GM21360 (cell line): ENCODE data around the gene RGS3.
"Not testable (repeated sequence)": the region's sequence is repeated elsewhere in the genome, so short reads cannot be mapped to it uniquely, and the experiment has no call there.

Experiments used
- ATAC-seq: cut with Tn5 transposase; IDR thresholded peaks from one replicate; pipeline ENCODE4 v1.9.1; 2021; ENCODE audit warnings: mild to moderate bottlenecking, moderate library complexity; ENCODE audit not compliant: unreplicated experiment

The RGS3 gene

GRCh38 chr9:113486327-113486726 is 22.8 kb downstream of the RGS3 start:
- no peak for ATAC-seq

GRCh38 chr9:113488071-113488470 is 24.5 kb downstream of the RGS3 start:
- no peak for ATAC-seq

GRCh38 chr9:113488490-113488889 is 25.0 kb downstream of the RGS3 start:
- ATAC-seq: no peak

- ATAC-seq: not testable (repeated sequence)
Observed at GRCh38 chr9:113491147-113491546, 27.6 kb downstream of the RGS3 start.

- no peak for ATAC-seq
Observed at GRCh38 chr9:113492343-113493202, 29.0 kb downstream of the RGS3 start.

- ATAC-seq: no peak
Observed at GRCh38 chr9:113493203-113493520, 29.6 kb downstream of the RGS3 start.

DNA sequence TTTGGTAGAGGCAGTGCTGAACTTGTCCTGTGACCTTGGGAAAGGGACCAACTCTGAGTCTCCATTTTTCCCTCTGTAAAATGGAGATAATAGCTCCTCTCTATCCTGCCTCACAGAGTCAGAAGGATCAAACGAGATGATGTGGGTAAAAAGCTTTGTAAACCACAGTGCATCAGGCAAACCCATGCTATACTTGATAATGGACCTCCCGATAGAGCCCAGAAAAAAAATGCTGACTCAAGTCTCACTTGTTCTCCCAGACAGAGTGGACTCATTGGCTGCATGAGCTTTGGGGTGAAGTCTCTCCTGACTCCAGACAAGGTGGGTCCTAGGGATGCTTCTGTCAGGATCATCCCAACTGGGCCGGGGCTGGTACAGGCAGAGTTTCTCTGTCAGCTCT is 32.0 kb downstream of the RGS3 start:
- no peak for ATAC-seq

- no peak for ATAC-seq
Observed at GRCh38 chr9:113497051-113497450, 33.5 kb downstream of the RGS3 start.

GRCh38 chr9:113499153-113499875 is 35.8 kb downstream of the RGS3 start:
- ATAC-seq: no peak

GRCh38 chr9:113499876-113500497 is 36.5 kb downstream of the RGS3 start:
- no peak for ATAC-seq

- ATAC-seq: no peak
Observed at GRCh38 chr9:113501129-113501686, 37.7 kb downstream of the RGS3 start.

DNA sequence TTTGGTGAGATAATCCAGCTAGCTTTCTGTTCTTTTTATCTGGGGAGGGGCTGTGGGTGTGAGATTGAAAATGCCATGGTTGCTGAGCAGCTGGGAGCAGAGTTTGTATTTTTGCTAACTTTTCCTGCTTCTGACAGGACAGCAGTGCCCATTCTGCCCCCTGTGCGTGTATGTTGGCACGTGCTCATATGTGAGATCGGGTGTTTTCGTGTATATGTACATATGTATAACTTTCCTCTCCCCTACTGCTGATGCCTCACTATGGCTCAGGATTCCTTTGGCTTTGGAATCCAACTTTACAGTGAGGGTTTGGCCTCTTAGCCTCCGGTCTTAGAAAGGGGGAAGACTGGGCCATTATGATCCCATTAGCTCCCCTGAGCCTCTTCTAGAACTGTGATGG is 38.3 kb downstream of the RGS3 start:
- no peak for ATAC-seq

DNA sequence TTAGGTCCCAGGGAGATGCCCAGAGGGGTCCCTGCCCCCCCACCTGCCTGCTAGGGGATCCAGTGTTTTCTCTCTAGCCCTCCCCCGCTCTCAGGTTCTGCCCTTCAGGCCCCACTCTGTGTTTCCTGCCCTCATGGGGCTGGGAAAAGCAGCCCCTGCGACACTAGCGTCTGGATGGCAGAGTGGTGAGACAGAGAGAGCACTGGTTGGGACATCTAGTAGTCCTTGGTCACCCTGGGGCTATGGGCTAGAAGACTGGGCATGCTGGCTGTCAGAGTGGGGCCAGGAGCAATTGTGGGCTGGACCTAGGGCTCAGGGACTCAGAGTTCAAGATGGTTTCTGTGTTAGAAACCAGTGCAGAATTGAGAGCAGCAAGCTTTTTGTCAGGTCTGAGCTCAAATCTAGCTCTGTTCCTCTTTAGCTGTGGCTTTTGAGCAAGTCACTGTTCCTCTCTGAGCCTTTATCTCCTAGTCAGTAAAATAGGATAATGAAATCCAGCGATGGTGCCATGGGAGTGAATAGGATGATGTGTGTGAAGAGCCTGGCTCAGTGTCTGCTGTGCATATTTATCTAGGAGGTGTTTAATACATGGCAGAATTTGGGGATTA is 39.0 kb downstream of the RGS3 start:
- no peak for ATAC-seq

DNA sequence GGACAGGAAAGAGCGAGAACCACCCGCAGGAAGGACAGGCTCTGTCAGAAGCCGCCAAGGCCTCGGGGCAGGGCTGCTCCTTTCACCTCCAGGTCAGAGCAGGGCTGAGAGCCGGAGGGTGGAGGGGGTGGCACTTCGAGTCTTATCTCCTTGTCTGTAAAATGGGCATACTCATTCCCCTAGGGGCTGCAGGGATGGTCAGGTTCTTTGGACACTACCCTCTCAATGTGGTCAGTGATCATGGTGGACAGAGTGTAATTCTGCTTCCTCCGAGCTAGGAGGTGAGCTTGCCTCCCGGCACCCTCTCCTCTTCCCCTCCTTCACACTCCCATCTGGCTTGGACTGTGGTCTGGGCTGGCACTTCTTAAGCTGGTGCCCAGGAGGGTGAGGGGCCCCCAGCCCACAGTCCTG is 39.6 kb downstream of the RGS3 start:
- no peak for ATAC-seq

DNA sequence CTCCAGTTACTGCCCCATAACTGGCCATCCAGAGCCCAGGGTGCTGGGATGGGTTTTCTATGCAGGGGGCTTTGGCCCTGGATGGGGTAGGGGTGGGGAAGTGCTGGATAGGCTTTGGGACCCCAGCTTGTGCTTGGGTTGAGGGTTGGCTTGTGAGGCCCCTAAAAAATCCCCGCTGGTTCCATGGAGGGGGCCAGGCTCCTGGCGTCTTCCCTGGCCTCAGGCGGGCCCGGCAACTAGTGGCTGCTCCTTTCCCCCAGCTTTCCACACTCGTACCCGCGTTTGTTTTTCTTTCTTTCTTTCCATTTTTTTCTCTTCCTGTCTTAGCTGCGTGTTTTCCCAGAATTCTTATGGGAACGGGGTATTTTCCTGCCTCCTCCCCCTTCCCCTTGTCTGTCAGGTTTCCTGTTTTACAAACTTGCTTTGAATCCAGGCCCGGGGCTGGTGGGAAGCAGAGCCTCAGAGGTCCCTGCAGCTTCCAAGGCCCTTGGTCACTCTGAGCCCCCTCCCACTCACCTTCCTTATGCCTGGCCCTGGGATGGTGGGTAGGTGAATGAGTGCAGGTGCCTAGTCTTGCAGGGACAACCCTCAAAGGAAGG is 40.2 kb downstream of the RGS3 start:
- ATAC-seq: no peak

- no peak for ATAC-seq
Observed at GRCh38 chr9:113504725-113505590, 41.4 kb downstream of the RGS3 start.

GRCh38 chr9:113506090-113506589 is 42.6 kb downstream of the RGS3 start:
- ATAC-seq: no peak

DNA sequence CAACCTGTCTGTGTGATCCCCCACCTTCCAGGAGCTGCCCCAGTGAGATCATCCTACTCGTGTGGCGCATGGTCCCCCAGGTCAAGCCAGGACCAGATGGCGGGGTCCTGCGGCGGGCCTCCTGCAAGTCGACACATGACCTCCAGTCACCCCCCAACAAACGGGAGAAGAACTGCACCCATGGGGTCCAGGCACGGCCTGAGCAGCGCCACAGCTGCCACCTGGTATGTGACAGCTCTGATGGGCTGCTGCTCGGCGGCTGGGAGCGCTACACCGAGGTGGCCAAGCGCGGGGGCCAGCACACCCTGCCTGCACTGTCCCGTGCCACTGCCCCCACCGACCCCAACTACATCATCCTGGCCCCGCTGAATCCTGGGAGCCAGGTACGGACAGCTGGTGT is 43.7 kb downstream of the RGS3 start:
- no peak for ATAC-seq

DNA sequence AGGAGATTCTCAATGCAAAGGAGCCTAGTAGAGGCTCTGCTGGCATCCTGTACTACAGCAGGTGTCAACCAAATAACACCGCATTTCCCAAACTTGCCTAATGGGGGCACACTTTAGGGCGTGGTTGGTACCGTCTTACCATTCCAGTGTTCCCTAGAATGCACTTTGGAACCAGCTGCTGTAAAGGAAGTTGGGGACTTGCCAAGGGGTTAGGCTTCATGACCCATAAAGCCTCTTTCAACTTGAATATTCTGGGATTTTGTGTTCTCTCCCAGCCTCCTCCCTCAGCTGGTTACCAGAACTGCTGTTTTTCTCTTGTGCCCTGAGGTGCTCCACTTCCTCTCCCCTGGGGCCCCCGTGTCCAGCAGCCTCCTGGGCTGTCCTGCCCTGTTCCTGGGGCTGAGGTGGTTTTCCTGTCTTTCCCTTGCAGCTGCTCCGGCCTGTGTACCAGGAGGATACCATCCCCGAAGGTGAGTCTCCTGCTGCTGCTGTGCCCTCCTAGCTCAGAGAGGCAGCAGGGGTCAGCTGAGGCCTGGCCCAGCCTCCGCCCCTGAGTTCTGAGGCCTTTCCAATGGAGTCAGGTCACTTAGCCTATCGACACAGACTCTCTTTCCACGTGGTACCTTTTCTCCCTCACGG is 44.7 kb downstream of the RGS3 start:
- no peak for ATAC-seq
